HUES6 (cell line): ENCODE results near the gene CPA4.

Experiments used
- H3K27ac ChIP-seq: 2 replicates; pipeline ENCODE4 v1.7.0; 2013; ENCODE audit warnings: low read depth, mild to moderate bottlenecking, low read length, inconsistent platforms
- H3K27me3 ChIP-seq: 2 replicates; pipeline ENCODE4 v1.6.1; 2013; ENCODE audit warnings: low read length; ENCODE audit not compliant: control insufficient read depth, insufficient read depth
- H3K36me3 ChIP-seq: 2 replicates; pipeline ENCODE4 v1.6.1; 2013; ENCODE audit warnings: low read length; ENCODE audit not compliant: control insufficient read depth, insufficient read depth
- H3K4me1 ChIP-seq: 2 replicates; pipeline ENCODE4 v1.6.1; 2013; ENCODE audit warnings: low read length; ENCODE audit not compliant: control insufficient read depth, insufficient read depth
- H3K4me3 ChIP-seq: 2 replicates; pipeline ENCODE4 v1.5.1; 2013; ENCODE audit warnings: low read depth, low read length
- H3K9ac ChIP-seq: one replicate; pipeline ENCODE4 v1.6.1; 2013; ENCODE audit warnings: mild to moderate bottlenecking, low read length
- H3K9me3 ChIP-seq: 2 replicates; pipeline ENCODE4 v1.6.1; 2013; ENCODE audit warnings: low read depth, low read length; ENCODE audit not compliant: control insufficient read depth, insufficient read depth

Gene CPA4

GRCh38 chr7:130333832-130334231 is 40.9 kb downstream of the CPA4 start:
- no peaks in the 10 kb centered on the region for H3K27me3 ChIP-seq
- no peak overlapping the region for H3K4me3 ChIP-seq
- no peak overlapping the region for H3K27ac ChIP-seq

GRCh38 chr7:130334274-130334673 is 41.3 kb downstream of the CPA4 start:
- no peak overlapping the region for H3K4me3 ChIP-seq
- peaks cover 19% of the 10 kb centered on the region for H3K4me1 ChIP-seq
- no peaks in the 10 kb centered on the region for H3K36me3 ChIP-seq
- no peak overlapping the region for H3K9ac ChIP-seq
- no peaks in the 10 kb centered on the region for H3K9me3 ChIP-seq
- no peak overlapping the region for H3K27ac ChIP-seq
- no peaks in the 10 kb centered on the region for H3K27me3 ChIP-seq

More at GRCh38 chr7:130333832-130334231, 40.9 kb downstream of the CPA4 start:
- no peak overlapping the region for H3K9ac ChIP-seq
- no peaks in the 10 kb centered on the region for H3K36me3 ChIP-seq
- H3K9me3 ChIP-seq = no peaks in the 10 kb centered on the region
- peaks cover 19% of the 10 kb centered on the region for H3K4me1 ChIP-seq

- H3K4me3 ChIP-seq = no peak overlapping the region
- no peaks in the 10 kb centered on the region for H3K9me3 ChIP-seq
- no peak overlapping the region for H3K9ac ChIP-seq
- H3K4me1 ChIP-seq = peaks cover 14% of the 10 kb centered on the region
- H3K27ac ChIP-seq = no peak overlapping the region
- H3K27me3 ChIP-seq = no peaks in the 10 kb centered on the region
- no peaks in the 10 kb centered on the region for H3K36me3 ChIP-seq
Observed at GRCh38 chr7:130337410-130337971, 44.5 kb downstream of the CPA4 start.

GRCh38 chr7:130338233-130338632 is 45.3 kb downstream of the CPA4 start:
- peaks cover 14% of the 10 kb centered on the region for H3K4me1 ChIP-seq
- H3K4me3 ChIP-seq = no peak overlapping the region
- H3K36me3 ChIP-seq = no peaks in the 10 kb centered on the region
- no peak overlapping the region for H3K27ac ChIP-seq
- no peaks in the 10 kb centered on the region for H3K27me3 ChIP-seq
- H3K9me3 ChIP-seq = no peaks in the 10 kb centered on the region
- H3K9ac ChIP-seq = no peak overlapping the region

- H3K9me3 ChIP-seq = no peaks in the 10 kb centered on the region
- H3K36me3 ChIP-seq = no peaks in the 10 kb centered on the region
- H3K27ac ChIP-seq = no peak overlapping the region
- no peak overlapping the region for H3K9ac ChIP-seq
- no peak overlapping the region for H3K4me3 ChIP-seq
- no peaks in the 10 kb centered on the region for H3K27me3 ChIP-seq
- H3K4me1 ChIP-seq = peaks cover 34% of the 10 kb centered on the region
Observed at GRCh38 chr7:130341882-130342281, 48.9 kb downstream of the CPA4 start.

GRCh38 chr7:130342701-130343380 is 49.9 kb downstream of the CPA4 start:
- H3K27me3 ChIP-seq = no peaks in the 10 kb centered on the region
- H3K27ac ChIP-seq = no peak overlapping the region
- H3K9me3 ChIP-seq = no peaks in the 10 kb centered on the region
- H3K4me1 ChIP-seq = peaks cover 28% of the 10 kb centered on the region
- H3K4me3 ChIP-seq = no peak overlapping the region
- H3K36me3 ChIP-seq = no peaks in the 10 kb centered on the region
- H3K9ac ChIP-seq = no peak overlapping the region

GRCh38 chr7:130344271-130344866 is 51.4 kb downstream of the CPA4 start, which contains the start of gene CPA5:
TSS of gene CPA5 (plus strand) at chr7:130344816. CDS start at chr7:130346486, 1,670 bp downstream.
- no peaks in the 10 kb centered on the region for H3K36me3 ChIP-seq
- no peak within 1 kb of the TSS for H3K9ac ChIP-seq
- peaks cover 20% of the 10 kb centered on the region for H3K4me1 ChIP-seq
- no peaks in the 10 kb centered on the region for H3K27me3 ChIP-seq
- no peak within 1 kb of the TSS for H3K27ac ChIP-seq
- H3K9me3 ChIP-seq = no peaks in the 10 kb centered on the region
- H3K4me3 ChIP-seq = no peak within 1 kb of the TSS

- Histone ChIP-seq H3K4me3 (no peak overlapping the region), H3K9me3 (no peaks in the 10 kb centered on the region), H3K4me1 (peaks cover 24% of the 10 kb centered on the region), H3K27ac (no peak overlapping the region), H3K9ac (no peak overlapping the region), H3K27me3 (no peaks in the 10 kb centered on the region), H3K36me3 (no peaks in the 10 kb centered on the region)
Observed at GRCh38 chr7:130345136-130345535, 52.2 kb downstream of the CPA4 start.

GRCh38 chr7:130345725-130346124 is 52.8 kb downstream of the CPA4 start:
- Histone ChIP-seq H3K36me3 (no peaks in the 10 kb centered on the region), H3K27me3 (peaks cover 3% of the 10 kb centered on the region; the same call in 1 of the 2 replicates), H3K9ac (no peak overlapping the region), H3K4me3 (no peak overlapping the region), H3K9me3 (no peaks in the 10 kb centered on the region), H3K27ac (no peak overlapping the region), H3K4me1 (peaks cover 30% of the 10 kb centered on the region)

GRCh38 chr7:130346177-130346905 is 53.4 kb downstream of the CPA4 start:
- peaks cover 5% of the 10 kb centered on the region; the same call in 1 of the 2 replicates for H3K27me3 ChIP-seq
- no peaks in the 10 kb centered on the region for H3K36me3 ChIP-seq
- H3K9ac ChIP-seq = no peak overlapping the region
- no peak overlapping the region for H3K4me3 ChIP-seq
- peaks cover 36% of the 10 kb centered on the region for H3K4me1 ChIP-seq
- H3K9me3 ChIP-seq = no peaks in the 10 kb centered on the region
- no peak overlapping the region for H3K27ac ChIP-seq

- Histone ChIP-seq H3K4me1 (peaks cover 42% of the 10 kb centered on the region), H3K27me3 (peaks cover 7% of the 10 kb centered on the region; the same call in 1 of the 2 replicates), H3K4me3 (no peak overlapping the region), H3K36me3 (no peaks in the 10 kb centered on the region), H3K27ac (no peak overlapping the region), H3K9ac (no peak overlapping the region), H3K9me3 (no peaks in the 10 kb centered on the region)
Observed at GRCh38 chr7:130346941-130347340, 54.0 kb downstream of the CPA4 start.
